GM12874 (cell line): Measurements from ENCODE around the gene SLC39A5.

Source experiments
- TF ChIP-seq, protein P1 (sequence below): IDR thresholded peaks from 2 replicates; pipeline ENCODE4 v1.5.1; 2011; ENCODE audit warnings: low read depth, mild to moderate bottlenecking, control low read depth, low read length, moderate library complexity; ENCODE audit not compliant: insufficient read depth

SLC39A5 gene

DNA sequence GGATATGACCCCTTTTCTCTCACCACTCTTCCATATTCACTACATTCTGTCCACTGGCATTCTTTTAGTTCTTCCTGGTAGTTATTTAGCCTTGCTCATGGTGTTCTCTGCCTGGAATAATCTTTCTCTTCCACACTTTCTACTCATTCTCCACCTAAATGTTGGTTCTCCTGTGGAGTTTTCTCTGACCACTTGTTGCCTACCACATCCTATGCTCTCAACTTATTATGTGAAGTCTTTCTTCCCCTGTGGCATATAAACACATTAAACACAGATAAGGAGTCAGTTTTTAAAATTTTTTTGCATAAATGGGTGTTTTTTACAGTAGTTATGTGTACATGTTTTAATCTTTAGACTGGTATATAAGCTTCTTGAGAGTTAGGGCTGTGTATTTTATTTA is 37.3 kb upstream of the SLC39A5 start:
- TF ChIP-seq, protein P1, sequence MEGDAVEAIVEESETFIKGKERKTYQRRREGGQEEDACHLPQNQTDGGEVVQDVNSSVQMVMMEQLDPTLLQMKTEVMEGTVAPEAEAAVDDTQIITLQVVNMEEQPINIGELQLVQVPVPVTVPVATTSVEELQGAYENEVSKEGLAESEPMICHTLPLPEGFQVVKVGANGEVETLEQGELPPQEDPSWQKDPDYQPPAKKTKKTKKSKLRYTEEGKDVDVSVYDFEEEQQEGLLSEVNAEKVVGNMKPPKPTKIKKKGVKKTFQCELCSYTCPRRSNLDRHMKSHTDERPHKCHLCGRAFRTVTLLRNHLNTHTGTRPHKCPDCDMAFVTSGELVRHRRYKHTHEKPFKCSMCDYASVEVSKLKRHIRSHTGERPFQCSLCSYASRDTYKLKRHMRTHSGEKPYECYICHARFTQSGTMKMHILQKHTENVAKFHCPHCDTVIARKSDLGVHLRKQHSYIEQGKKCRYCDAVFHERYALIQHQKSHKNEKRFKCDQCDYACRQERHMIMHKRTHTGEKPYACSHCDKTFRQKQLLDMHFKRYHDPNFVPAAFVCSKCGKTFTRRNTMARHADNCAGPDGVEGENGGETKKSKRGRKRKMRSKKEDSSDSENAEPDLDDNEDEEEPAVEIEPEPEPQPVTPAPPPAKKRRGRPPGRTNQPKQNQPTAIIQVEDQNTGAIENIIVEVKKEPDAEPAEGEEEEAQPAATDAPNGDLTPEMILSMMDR, result no peak

DNA sequence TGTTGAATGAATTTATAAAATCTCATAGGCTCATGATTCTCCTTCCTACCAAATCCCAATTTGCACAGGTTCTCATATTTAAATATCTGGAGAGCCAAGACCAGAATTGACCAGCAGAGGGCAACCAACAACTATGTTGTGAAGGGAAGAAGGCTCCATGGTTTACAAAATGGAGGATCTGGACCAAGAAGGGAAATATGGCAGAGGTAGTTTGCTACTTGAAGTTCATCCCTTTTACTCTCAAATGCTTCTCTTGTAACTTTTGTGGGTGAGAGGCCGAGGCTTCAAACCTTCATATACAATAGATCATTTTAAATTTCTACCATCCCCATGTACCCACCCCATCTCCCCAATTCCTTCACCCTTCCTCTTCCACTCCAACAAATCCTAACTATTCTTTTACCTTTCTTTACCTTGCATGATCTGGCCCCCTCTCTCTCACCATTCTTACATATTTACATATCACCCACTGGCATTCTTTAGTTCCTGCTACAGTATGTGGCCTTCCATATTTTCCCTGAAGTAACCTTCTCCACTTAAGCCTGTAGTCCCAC is 36.7 kb upstream of the SLC39A5 start:
- TF ChIP-seq, protein P1, result peak; percentile 55; the same call in 1 of the 2 replicates

GRCh38 chr12:56197921-56198635 is 31.8 kb upstream of the SLC39A5 start:
- TF ChIP-seq, protein P1, result no peak

GRCh38 chr12:56198836-56199235 is 31.0 kb upstream of the SLC39A5 start:
- TF ChIP-seq, protein P1, result no peak

DNA sequence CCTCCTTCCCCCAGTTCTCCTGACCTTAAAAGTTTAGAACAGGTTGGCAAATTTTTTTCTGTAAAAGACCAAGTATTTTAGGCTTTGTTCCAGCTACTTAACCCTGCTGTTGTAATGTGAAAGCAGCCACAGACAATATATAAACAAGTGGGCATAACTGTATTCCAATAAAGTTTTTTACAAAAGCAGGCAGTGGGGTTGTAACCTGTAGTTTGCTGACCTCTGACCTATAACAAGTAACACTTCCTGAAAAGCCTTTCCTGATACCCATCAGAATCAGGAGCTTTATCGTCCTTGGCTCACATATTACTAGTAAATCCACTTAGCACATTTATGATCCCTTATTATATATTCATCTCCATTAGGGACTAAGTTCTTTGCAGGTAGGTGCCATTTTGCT is 27.5 kb upstream of the SLC39A5 start:
- TF ChIP-seq, protein P1, result no peak

- TF ChIP-seq, protein P1, result no peak
These were observed 27.0 kb upstream of the SLC39A5 start for GRCh38 chr12:56202838-56203237.

- TF ChIP-seq, protein P1, result no peak
These were observed 25.6 kb upstream of the SLC39A5 start for GRCh38 chr12:56204275-56204674.
